ENCODE measurements around the gene MYO1E.

The MYO1E gene

GRCh38 chr15:59259137-59259943 is 113.3 kb downstream of the MYO1E start:
- no peak for DNase-seq (ENCODE audit: low spot score)

GRCh38 chr15:59258317-59258716 is 114.4 kb downstream of the MYO1E start:
- DNase-seq (ENCODE audit: low spot score) = no peak

GRCh38 chr15:59257140-59257539 is 115.5 kb downstream of the MYO1E start:
- no peak for DNase-seq (ENCODE audit: low spot score)

- DNase-seq (ENCODE audit: low spot score) = no peak
Observed at GRCh38 chr15:59256482-59256881, 116.2 kb downstream of the MYO1E start.

DNA sequence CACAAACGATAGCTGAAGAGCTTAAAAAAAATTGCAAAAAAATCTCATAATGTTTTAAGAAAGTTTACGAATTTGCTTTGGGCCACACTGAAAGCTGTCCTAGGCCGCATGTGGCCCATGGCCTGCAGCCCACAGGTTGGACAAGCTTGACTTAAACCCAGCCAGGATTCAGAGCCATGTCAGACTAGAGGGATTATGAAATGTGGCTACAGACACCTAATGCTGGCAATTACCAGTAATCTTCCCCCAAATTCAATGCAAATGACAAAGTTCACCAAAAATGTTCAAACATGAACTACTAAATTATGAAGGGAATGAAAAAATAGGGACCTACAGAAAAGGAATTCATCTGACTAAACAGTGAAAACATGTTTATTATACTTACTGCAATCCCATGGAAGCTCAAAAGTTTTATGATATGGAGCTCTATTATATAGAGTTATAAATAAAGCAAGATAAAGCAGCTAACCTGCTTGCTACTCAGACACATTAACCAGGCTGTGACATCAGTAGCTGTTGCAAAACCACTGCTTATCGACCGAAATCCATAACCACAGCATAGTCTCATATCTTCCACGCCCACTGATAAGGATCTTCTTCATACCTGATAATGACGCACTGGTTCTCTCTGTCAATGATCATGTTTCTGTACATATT is 116.9 kb downstream of the MYO1E start:
- DNase-seq (ENCODE audit: low spot score) = no peak

- DNase-seq (ENCODE audit: low spot score) = no peak
Observed at GRCh38 chr15:59252137-59252536, 120.5 kb downstream of the MYO1E start.

GRCh38 chr15:59251001-59251845 is 121.4 kb downstream of the MYO1E start:
- DNase-seq (ENCODE audit: low spot score) = no peak

- DNase-seq (ENCODE audit: low spot score) = no peak
Observed at GRCh38 chr15:59250249-59250648, 122.4 kb downstream of the MYO1E start.

DNA sequence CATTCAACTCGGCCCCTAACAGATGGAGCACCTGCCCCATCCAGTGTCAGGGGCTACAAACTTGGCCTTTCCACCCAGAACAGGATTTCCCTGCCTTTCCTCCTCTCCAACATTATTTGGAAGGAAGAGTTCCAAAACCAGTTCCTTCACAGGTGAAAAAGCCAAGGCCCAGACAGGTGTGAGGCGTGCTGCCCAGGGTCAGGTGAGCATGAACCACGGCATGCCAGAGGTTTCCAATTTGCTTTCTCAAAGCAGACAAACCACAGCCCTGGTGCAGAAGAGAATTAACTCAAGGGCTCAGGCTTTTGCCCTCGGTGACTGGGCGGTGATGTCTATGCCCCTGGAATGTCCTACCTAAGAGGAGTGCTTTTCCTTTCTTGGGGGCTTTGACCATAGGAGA is 122.9 kb downstream of the MYO1E start:
- DNase-seq (ENCODE audit: low spot score) = no peak

DNA sequence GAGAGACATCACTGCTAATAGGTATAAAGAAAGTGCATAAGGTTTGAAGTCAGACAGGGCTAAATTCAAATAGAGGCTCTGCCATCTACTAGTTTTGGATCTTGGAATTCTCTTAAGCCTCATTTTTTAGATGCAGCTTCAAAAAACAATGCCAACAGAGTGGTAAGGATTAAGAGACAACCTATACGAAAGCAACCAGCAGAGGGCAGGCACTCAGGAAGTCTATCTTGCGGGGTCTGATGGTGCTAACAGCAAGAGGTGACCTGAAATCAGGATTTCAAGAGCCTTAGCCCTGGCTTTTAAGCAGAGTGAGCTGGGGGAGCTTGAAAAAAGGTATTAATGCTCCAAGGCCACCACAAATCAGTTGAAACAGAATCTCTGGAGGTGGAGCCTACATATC is 125.3 kb downstream of the MYO1E start:
- DNase-seq (ENCODE audit: low spot score) = peak; percentile 40

GRCh38 chr15:59245559-59245958 is 127.1 kb downstream of the MYO1E start:
- DNase-seq (ENCODE audit: low spot score) = no peak

- no peak for DNase-seq (ENCODE audit: low spot score)
Observed at GRCh38 chr15:59244337-59244736, 128.3 kb downstream of the MYO1E start.

DNA sequence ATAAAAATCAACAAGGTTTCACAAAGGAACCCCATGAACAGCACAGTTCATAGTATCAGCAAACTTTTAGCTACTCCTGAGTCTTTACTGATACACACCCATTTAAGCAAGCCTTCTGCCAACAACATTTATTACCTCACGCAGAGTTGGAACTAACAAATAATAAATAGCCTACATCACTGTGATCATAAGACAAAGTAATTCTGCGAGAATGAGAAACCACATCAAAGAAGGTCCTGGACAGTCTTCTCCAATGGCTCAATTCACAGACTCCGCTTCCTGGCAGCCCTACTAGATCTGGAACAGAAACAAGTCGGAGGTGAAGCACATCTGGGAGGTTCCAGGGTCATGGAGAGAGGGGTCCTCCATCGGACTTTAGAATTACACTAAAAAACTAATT is 129.0 kb downstream of the MYO1E start:
- DNase-seq (ENCODE audit: low spot score) = no peak

DNA sequence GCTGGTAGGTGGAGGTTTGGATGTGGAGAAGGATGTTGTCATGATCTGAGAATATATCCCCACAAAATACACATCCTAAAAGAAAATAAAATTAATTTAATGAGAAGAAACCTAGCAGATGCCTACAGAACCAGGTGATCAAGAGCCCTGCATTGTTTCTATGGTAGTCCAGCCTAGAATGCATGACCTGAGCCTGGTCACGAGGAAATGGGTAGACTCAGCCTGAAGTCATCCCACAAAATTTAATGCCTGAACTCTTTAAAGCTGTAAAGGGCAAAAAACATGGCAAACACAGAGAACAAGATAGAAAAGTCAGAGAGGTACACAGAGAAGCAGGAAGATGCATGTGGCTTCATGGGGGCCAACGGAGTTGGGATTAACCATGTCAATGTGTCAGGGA is 130.0 kb downstream of the MYO1E start:
- no peak for DNase-seq (ENCODE audit: low spot score)

DNA sequence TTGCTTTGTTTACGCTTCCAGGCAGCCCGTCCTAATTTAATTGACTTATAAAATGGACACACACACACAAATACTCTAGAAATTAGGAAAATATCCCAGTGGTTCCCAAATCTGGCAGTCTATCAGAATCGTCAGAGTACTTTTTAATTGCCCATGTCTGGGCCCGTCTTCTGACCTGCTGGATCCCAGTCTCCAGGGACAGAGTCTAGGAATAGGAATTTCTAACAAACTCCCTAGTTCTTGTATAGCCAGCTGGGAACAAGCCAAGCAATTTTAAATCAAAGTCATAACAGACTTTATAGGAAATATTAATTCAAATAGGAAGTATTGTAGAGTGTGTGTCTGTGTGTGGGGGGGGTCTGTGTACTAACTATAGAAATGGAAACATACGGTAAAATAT is 132.6 kb downstream of the MYO1E start:
- DNase-seq (ENCODE audit: low spot score) = no peak

DNA sequence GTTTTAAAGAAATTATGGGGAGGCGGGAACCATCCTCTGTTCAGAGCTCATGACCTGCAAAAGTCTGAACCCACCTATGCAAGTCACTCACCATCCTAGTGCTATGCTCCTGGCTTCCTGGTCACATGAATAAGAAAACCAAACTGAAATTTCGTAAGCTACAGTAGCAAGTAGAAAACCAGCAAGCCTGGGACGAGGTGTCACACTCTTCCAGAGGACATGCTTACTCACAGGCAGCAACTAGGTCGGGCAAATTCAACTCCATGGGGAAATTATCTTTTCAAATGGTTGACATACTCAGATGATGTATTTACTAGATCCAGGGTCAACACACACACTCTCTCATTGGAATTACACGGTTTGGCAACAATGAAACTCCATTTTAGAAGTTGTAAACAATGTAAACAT is 134.7 kb downstream of the MYO1E start:
- DNase-seq (ENCODE audit: low spot score) = no peak

GRCh38 chr15:59237119-59237855 is 135.4 kb downstream of the MYO1E start:
- no peak for DNase-seq (ENCODE audit: low spot score)

GRCh38 chr15:59236394-59236793 is 136.3 kb downstream of the MYO1E start:
- DNase-seq (ENCODE audit: low spot score) = no peak

- DNase-seq (ENCODE audit: low spot score) = no peak
Observed at GRCh38 chr15:59232476-59232875, 140.2 kb downstream of the MYO1E start.

GRCh38 chr15:59230531-59231055 is 142.1 kb downstream of the MYO1E start:
- no peak for DNase-seq (ENCODE audit: low spot score)

GRCh38 chr15:59229453-59229852 is 143.2 kb downstream of the MYO1E start:
- no peak for DNase-seq (ENCODE audit: low spot score)

- no peak for DNase-seq (ENCODE audit: low spot score)
Observed at GRCh38 chr15:59229015-59229414, 143.7 kb downstream of the MYO1E start.
